GM10266 (cell line): ENCODE results near the gene TUBE1.
"Not testable (repeated sequence)": the region's sequence is repeated elsewhere in the genome, so short reads cannot be mapped to it uniquely, and the experiment has no call there.

ENCODE experiments used
- DNase-seq: peaks from one replicate; pipeline ENCODE4 v3.0.0; 2012; ENCODE audit errors: extremely low spot score
- TF ChIP-seq, protein P1 (sequence below): IDR thresholded peaks from 2 replicates; pipeline ENCODE4 v1.5.1; 2012; ENCODE audit warnings: mild to moderate bottlenecking, low read depth; ENCODE audit not compliant: control insufficient read depth, insufficient read depth; ENCODE audit errors: missing control alignments

The TUBE1 gene

DNA sequence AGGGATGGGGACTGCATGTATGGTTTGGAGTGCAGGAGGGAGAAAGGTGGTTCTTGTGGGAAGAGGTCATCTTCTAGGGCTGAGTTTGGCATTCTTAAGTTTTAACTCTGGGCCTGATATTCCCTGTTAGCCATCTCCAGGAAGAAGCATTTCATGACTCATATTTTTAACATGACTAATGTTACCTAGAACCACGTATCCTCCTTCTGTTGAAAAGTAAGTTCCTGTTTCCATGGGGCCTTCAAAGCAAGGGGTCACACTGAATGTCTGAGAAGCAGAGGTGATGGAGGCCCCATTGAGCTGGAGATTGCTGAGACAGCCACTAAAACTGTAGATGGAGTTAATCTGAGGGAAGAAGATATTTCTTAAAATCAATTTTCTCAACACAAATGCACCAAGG lies 30.3 kb upstream of the TUBE1 start:
- TF ChIP-seq, protein P1, sequence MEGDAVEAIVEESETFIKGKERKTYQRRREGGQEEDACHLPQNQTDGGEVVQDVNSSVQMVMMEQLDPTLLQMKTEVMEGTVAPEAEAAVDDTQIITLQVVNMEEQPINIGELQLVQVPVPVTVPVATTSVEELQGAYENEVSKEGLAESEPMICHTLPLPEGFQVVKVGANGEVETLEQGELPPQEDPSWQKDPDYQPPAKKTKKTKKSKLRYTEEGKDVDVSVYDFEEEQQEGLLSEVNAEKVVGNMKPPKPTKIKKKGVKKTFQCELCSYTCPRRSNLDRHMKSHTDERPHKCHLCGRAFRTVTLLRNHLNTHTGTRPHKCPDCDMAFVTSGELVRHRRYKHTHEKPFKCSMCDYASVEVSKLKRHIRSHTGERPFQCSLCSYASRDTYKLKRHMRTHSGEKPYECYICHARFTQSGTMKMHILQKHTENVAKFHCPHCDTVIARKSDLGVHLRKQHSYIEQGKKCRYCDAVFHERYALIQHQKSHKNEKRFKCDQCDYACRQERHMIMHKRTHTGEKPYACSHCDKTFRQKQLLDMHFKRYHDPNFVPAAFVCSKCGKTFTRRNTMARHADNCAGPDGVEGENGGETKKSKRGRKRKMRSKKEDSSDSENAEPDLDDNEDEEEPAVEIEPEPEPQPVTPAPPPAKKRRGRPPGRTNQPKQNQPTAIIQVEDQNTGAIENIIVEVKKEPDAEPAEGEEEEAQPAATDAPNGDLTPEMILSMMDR: no peak
- no peak for DNase-seq

DNA sequence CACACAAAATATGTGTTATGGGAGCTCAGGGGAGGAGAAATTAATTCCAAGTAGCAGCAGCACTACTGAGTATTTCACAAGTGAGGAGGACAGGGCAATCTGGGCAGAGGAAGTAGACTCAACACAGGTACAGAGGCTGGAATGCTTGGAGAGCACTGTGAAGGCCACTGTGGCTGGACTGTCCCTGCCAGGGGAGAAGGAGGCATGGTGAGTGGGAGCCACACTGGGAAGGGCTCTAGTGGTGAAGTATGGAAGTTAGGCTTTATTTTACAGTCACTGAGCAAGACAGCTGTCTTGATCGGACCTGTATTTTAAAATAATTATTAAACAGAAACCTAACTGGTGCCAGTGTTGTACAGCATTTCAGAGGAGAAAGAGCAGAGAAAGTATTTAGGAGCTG lies 28.9 kb upstream of the TUBE1 start:
- TF ChIP-seq, protein P1: no peak
- DNase-seq: no peak

DNA sequence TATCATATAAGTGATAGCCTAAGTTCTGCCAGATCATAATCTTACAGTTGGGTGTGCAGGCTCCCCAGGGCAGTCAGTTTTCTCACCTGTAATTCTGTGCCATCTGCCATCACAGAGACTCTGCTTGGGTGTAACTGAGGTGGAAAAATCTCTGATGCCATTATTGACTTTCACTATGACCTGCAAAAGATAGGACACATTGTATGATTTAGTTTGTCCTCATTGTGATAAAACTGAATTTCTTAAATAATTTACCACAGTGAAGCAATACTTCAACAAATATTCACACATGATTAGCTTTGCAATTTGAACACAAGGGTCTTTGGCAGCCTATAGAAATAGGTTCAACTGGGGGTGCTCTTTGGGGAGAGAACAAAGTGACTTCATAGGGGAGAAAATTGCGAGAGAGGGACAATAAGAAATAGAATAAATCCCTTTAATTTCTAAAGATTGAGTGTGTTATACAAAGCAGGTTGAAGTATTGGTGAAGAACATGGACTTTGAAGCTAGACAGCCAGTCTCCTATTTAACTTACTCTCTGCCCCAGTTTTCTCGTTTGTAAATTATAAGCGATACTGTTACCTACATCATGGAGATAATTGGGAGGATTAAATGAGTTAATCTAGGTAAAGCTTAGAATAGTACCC lies 27.4 kb upstream of the TUBE1 start:
- TF ChIP-seq, protein P1: no peak
- no peak for DNase-seq

DNA sequence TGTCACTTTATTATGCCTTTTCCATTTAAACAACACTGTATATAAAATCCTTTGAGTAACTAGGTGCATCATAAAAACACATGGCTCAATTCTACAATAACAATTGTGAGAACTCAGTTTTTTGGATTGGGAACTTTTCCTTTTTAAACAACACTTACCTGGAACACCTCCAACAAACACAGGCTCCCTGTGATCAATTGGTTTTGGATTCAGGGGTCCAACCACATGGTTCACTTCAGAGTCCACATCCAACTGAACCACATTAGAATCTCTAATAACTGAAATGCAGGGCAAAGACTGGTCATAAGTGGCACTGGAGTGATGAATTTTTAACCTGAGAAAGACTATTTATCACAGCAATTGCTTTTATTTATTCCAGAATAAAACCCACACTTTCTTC lies 26.6 kb upstream of the TUBE1 start:
- DNase-seq: no peak
- TF ChIP-seq, protein P1: no peak

DNA sequence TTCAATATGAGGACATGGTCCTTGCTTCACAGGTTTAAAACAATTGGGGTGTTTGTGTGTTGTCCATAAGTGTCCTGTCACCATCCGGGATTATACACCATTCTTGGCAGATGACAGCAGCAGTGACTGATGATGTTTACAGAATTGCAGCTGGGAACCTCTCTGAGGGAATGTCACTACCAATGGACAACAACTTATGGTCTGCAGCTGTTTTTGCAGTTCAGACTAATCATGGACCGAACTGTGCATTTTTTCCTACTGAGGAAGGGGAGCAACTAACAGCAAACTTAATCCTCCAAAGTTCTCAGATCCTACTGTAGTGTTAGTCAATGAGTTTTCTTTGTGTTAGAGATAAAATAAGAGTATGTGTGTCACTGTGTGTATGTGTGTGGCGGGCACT lies 26.1 kb upstream of the TUBE1 start:
- TF ChIP-seq, protein P1: no peak

DNA sequence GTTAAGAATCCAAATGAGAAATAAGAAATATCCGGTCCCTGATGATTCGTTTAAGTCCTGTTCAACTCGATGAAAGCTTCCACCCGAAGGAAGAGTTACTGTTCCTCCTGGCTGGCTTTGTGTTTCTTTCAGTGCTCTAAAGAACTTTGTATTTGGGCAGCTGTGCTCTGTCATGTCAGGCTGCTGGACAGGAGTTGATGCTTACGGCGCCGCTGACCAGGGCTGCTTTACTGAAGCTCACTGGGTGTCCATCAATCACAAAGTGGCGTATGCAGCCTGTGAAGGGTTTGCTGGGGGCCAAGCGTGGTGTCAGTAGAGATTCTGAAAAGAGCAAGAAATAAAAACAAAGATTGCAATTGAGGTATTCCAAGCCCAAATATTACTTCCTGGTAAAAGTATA lies 22.0 kb upstream of the TUBE1 start:
- no peak for DNase-seq
- TF ChIP-seq, protein P1: no peak

More for the DNA sequence above, 26.1 kb upstream of the TUBE1 start:
- DNase-seq: no peak

DNA sequence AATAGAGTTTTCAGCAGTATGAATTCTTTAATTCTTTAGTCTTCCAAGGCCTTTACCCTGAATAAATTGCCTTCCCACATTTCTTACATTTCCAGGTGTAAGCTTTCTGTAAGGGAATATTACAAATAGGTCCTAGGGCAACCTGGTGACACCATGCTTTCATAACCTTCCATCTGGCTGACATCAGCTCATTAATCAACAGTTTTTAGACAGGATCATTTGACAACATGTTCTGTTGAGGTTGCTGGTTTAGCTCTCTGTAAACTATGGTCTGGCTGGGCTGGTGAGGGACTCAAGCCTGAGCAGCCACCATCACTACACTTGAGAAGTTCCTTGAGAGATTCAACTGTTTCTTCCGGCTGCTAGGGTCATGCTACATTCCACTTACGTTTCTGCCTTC lies 19.3 kb upstream of the TUBE1 start:
- DNase-seq: no peak
- TF ChIP-seq, protein P1: no peak

DNA sequence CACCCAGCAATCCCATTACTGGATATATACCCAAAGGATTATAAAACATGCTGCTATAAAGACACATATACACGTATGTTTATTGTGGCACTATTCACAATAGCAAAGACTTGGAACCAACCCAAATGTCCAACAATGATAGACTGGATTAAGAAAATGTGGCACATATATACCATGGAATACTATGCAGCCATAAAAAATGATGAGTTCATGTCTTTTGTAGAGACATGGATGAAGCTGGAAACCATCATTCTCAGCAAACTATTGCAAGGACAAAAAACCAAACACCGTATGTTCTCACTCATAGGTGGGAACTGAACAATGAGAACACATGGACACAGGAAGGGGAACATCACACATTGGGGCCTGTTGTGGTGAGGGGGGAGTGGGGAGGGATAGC lies 18.7 kb upstream of the TUBE1 start:
- not testable (repeated sequence) for DNase-seq
